GM18858 (cell line): ENCODE data around the gene TNFRSF4.

Experiments used
- ATAC-seq: cut with Tn5 transposase; IDR thresholded peaks from one replicate; pipeline ENCODE4 v1.9.1; 2021; ENCODE audit not compliant: unreplicated experiment

The TNFRSF4 gene

GRCh38 chr1:1171161-1171545 lies 42.8 kb downstream of the TNFRSF4 start:
- ATAC-seq, result no peak

- ATAC-seq, result no peak
These were observed 43.5 kb downstream of the TNFRSF4 start for GRCh38 chr1:1170215-1171091.

DNA sequence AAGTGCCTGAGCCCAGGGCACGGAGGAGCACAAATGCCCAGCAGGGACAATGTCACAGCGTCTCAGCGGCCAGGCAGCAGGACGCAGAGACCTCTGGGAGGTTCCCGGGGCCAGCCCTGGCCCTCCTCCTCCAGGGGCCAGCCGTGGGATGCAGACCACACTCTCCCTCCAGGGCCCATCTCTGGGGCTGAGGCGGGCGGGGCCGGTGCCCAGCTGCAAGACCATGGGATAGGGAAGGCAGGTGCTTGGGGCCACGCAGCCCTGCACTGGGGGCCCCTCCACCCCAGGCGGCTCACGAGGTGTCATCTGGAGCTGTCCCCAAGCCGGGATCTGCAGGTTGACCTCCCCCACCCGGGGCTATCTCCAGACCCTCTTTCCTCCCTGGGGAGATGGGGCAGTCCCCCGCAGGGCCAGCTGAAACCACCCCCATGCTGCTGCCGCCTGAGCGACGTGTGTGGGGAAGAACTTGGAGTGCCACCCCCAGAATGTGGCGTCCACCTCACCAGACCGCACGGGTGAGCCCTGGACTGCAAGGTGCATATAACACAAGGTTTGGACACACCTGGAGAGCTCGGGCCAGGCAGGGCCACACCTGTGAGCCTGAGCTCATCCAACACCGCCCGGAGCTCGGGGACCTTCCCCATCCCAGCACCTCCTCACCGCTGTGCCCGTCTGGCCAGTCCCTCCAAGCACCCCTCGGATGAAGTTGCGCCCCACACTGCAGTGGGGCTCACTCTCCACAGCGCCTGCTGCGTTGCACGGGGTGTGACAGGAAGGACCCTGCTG lies 44.3 kb downstream of the TNFRSF4 start:
- ATAC-seq, result no peak

- no peak for ATAC-seq
These were observed 45.2 kb downstream of the TNFRSF4 start for GRCh38 chr1:1168451-1169411.

DNA sequence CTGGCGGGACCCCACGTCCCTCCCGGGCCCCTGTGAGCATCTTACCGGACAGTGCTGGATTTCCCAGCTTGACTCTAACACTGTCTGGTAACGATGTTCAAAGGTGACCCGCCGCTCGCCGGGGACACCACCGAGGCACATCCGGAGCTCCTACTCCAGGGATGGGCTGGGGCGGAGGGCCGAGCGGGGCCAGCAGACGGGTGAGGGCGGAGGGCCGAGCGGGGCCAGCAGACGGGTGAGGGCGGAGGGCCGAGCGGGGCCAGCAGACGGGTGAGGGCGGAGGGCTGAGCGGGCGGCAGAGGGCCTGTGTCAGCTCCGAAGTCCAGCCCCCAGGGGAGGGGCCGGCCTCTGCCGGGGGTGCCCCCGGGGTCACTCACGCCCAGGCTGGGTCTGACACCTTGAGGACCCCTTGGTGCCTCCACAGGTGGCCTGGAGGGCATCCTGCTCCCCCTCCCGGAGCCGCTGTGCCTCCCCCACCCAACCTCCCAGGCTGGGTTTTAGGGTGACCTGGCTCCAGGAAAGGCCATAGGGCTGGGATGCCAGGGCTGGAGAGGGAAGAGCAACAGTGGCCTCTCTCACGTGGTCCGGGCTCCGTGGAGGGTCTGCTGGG lies 46.0 kb downstream of the TNFRSF4 start:
- ATAC-seq, result no peak

DNA sequence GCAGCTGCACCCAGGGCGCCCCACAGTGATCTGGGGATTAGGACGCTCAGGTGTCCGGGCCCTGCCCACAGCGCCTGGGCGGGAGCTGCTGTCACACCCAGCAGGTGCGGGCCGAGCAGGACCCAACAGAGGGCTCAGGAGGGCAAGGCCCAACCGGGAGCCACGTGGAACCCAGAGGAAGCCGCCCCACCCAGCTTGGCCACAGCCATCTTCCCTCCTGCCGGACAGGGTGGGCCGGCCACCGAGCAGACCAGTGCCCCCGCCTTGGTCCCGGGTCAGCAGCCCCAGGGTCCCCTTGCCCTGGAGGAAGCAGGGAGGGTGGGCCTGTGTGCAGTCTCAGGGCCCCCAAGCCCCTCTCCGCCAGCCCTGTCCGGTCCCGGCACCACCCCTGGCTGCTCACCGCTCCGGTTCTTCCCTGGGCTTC lies 46.5 kb downstream of the TNFRSF4 start:
- no peak for ATAC-seq

DNA sequence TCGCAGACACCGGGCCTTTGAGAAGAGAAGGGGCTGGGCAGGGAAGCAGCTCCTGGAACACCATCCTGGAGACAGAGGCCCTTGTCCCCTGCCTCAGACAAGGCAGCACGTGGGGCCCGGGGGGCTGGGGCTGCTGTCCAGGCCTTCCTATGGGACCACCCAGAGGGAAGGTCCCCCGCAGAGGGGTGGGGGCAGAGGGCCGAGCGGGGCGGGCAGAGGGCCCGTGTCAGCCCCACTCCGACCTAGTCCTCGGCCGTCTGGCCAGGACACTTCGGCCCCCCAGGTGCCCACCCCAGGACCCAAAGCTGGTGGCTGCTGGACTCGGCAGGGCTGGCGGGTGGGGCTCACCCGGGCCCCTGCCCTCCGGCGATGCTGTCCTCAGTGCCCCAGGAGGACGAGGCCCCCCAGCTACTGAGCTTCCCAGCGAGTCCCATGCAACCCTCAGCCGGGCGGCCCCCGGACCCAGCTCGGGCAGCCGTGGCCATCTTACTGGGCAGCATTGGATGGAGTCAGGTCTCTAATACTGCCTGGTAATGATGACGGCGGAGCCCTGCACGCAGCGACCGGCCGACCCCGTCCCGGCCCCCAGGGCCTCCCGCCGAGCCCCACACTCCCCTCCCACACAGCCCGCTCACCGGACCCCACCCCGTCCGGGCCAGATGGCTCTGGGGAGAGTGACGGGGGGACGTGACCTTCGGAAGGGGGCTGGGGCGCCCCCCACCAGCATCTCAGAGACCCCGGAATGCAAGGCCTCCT lies 47.1 kb downstream of the TNFRSF4 start:
- ATAC-seq, result no peak

DNA sequence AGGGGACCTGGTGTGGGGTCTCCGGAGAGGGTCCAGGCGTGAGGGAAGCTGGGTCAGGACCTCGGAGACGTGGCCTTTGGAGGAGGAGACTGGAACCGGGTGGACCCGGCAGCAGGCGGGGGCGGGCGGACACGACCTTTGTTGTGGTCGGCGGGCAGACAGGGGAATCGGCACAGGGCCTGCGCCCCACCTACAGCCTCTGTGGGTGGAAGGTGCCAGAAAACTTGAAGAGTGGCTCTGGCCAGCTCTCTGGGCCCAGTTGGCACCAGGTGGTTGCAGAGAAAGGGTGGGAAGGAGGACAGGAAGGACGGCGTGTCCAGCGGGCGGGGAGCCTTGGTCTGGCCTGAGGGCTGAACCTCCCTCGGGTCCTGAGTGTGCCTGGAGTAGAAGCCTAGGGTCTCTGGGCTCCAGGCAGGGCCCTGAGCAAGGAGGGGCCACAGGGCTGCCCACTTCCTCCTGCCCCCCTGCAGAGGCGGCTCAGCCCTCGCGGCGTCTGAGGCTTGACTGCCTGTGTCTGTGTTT lies 48.0 kb downstream of the TNFRSF4 start:
- no peak for ATAC-seq

DNA sequence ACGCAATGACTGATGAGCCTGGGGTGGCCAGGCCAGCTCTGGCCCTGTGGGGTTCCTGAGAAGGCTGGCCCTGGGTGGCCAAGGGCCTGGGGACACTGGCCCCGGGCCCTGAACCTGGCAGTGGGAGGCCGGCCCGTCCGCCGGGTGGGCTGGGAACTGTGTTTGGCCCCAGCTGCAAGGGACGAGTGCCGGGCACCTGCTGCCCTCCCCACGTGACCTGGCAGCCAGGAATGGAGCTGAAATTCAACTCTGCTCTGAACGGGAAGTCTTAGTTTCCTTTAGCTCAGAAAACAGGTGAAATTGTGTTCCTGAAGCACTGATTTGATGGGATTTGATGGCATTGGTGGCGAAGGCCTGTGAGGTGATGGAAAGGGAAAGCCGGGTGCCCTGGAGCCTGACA lies 48.5 kb downstream of the TNFRSF4 start:
- ATAC-seq, result no peak

GRCh38 chr1:1164701-1165451 lies 49.1 kb downstream of the TNFRSF4 start:
- ATAC-seq, result no peak

DNA sequence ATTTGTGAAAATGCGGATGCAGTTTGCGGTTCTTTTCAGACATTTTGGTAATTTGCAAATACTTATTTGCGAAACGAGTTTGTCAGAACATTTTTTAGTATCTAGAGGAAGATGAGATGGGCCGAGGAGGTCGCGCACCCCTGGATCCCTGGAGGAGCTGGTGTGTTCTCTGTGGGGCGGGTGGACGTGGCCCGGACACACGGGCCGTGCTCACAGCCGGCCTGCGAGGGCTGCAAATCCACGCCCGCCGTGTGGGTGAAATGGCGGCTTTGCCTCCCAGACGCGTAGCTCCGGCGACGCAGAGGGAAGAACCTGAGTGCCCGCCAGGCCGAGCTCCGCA lies 49.6 kb downstream of the TNFRSF4 start:
- ATAC-seq, result no peak

- ATAC-seq, result no peak
These were observed 50.3 kb downstream of the TNFRSF4 start for GRCh38 chr1:1163538-1164070.

DNA sequence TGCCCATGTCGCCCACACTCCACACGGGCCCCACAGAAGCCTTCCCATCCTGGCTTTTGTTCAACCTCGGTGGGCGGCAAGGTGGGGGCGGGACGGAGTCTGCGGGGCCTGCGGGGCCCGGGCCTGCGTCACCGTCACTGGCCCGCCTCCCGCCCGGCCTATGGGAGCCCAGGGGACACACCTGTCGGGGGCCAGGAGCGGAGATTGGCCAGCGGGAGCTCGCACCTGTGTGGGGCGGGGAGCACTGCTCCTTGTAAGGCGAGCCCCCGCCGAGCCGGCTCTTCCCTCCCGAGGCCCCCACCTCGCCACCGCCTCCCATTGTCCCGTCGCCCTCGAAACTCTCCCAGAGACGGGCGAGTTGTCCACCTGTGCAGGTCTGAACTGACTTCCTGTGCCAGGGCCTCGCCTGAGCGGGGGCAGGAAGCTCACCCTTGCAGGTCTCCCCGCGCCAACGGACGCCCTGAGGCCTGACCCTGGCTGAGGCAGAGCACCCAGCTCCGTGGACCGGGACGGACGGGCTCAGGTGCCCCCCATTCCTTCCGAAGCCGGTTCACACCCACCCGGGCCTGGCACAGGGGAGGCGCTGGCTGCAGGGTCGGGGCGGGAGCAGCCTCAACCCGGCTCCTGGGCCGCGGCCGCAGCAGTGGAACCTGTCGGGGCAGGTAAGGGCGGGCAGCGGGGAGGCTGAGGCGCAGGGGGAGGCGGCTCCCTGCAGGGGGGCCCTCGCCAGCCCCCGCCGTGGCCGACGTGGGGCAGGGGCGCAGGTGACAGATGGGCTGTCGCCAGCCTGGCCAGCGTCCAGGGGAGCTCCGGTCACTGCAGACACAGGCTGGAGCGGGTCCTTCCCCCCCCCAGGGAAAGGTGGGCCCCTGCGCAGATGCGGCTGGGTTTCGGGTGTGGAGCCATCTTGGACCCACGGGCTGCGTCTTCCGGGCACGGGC lies 51.1 kb downstream of the TNFRSF4 start:
- ATAC-seq, result no peak

DNA sequence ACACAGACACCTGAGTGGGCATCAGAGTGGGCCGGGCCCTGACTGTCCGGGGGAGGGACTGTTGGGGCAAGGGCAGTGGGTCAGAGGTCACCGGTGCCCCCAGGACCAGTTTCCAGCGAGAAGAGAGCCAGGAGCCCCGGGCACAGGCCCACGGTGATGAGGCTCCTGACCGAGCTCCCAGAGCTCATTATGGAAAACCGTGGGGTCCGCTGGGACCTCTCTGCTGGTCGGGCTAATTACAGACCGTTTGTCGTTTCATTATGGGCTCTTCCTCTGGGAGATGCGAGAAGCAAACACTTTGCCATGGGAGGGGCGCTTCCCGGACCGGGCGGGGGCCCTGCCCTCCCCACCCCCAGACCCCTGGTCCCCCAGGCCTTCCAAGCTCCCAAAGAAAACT lies 52.3 kb downstream of the TNFRSF4 start:
- ATAC-seq, result no peak
